ENCODE data around the gene SLAMF1.
A peak's percentile ranks its signal among the peaks of the same experiment; 100 is the strongest.
"Not testable (repeated sequence)": the region's sequence is repeated elsewhere in the genome, so short reads cannot be mapped to it uniquely, and the experiment has no call there.

The SLAMF1 gene, protein sequence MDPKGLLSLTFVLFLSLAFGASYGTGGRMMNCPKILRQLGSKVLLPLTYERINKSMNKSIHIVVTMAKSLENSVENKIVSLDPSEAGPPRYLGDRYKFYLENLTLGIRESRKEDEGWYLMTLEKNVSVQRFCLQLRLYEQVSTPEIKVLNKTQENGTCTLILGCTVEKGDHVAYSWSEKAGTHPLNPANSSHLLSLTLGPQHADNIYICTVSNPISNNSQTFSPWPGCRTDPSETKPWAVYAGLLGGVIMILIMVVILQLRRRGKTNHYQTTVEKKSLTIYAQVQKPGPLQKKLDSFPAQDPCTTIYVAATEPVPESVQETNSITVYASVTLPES

DNA sequence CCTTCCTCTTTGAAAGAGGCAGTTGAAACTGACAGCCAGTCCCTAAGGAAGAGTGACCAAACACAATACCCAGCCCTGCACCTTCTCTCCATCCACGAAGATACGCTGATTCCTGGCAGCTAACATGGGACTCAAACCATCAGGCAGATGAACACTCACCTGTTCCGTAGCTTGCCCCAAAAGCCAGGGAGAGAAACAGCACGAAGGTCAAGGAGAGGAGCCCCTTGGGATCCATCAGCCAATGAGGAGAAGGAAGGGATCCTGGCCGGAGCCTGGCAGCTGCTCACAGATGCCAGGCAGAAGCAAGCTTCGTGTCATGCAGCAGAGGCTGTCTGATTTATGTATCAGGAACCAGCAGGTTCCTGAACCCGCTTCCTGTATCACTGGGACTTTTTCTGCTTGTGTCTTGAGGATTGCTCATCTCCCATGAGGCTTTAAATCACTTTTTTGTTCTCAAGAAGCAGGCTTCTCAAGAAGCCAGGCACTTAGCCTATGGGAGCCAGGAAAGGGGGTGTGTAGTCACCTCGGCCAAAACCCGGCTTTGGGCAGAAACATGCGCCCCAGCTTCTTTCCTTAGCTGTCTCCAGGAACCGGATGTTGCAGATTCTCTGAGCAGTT is at the start of gene SLAMF1:
SLAMF1 (minus strand) TSS at position 334 of the 618 bp plus-strand sequence; CDS start at position 235, 99 bp downstream.
- DNase-seq (ENCODE audit: low read depth in 3 of 3) = peak in 1 of 3 experiments; percentile 64

DNA sequence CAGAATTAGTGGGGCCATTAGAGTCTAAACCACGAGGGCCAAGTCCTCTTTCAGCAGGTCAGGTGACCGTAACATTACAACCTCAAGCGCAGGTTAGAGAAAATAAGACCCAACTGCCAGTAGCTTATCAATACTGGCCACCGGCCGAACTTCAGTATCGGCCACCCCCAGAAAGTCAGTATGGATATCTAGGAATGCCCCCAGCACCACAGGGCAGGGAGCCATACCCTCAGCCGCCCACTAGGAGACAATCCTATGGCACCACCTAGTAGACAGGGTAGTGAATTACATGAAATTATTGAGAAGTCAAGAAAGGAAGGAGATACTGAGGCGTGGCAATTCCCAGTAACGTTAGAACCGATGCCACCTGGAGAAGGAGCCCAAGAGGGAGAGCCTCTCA is 45.5 kb upstream of the SLAMF1 start:
- DNase-seq (ENCODE audit: low read depth in 3 of 3) = not testable (repeated sequence)

DNA sequence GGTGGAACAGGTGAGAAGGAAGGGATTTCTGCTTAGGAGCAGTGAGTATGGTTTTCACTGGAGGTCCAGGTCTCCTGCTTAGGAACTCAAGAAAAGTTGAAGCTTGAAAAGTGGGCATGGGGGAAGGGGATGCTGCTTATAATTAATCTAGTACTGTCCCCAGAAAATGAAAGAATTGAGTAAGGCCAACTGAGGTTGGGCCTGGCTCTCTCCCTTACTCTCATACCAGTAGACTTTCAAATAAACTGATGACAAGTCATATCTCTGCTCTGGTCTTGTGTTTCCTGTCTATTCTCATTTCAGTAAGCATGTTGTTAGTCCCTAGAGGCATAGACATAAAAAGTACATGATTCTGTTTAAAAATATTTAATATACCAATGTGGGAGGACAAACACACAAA is 38.4 kb upstream of the SLAMF1 start:
- no peak for DNase-seq (ENCODE audit: low read depth in 3 of 3)

DNA sequence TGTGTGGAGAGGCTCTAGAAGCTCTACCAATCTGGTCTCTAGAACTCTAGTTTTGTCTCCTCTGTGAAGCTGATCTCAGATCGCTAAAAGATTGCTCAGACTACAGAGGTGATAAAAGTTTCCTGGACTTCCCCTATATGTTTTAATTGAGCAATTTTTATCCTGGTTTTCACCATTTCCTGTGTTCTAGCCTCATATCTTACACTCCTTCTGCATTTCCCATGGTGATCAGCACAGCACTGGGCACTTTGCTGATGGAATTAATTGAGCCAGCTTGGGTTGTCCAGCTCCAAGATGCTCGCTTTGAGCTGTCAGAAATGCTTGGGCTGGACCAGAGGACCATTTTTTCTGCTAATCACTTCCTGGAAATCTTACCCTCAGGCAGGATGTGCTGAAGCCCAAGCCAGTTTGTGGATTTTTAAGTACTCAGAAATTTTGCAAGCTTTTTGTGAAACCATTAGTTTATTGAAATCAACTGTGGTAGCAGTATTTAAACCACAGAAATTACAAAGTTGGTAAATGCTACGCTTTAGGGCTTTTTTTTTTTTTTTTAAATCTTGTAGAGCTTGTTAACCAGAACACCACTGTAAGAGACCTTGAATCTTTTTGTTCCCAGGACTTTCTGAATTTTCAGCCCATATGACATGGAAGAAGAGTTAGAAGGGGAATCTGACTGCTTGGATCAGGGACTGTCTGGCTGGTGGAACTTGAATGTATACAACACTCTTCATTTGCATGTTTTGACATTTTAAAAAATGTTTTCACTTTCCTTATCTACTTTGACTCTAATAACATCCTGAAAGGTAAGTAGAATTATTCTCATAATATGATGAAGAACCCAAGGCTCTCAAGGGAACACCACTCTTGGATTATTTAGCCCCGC is 36.4 kb upstream of the SLAMF1 start:
- DNase-seq (ENCODE audit: low read depth in 3 of 3) = no peak

DNA sequence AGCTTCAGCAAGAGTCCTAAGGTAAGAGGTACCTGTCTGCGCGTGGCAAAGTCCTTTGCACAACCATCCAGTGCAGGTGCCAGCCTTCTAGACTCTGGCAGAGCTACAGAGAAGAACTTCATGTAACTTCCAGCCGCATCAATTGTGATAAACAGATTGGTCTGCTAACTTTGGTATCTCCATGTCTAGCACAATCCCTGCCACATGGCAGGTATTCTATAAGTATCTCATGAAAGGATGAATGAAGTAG is 35.0 kb upstream of the SLAMF1 start:
- DNase-seq (ENCODE audit: low read depth in 3 of 3) = no peak

DNA sequence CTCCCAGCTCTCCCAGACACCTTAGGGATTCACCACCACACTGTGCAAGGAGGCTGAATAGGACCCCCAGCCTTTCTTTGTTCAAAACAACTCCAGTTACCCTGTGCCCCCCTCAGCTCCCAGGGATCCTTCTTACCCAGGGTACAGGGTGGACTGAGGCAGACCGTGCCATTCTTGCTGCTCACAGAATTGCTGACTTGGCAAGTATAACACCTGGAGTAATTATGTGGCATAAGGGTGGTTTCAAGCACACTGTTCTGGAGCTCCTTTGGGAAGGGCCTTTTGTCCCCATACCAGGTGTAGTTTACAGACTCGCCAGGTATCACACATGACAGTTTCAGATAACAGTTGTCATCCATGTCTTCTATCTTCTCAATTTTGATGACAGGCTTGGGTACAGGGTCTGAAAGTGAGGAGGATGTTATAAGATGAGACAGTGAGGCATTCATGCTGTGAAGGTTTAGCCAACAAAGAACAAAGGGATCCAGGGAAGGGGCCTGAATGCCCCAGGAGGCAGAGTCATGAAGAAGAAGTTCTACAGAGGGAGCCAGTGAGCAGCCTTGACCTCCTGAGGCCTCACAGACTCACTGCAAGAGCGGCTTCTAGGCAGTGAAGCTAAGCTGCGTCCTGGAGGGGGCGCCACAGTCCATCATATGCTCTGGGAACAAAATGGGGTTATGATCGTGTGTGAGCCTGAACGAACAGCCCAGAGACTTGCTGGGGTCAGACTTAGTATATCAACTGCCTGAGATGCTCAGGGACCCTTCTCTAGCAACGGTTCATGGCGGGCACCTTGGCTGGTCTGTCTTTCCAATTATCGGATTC is 34.4 kb upstream of the SLAMF1 start:
- DNase-seq (ENCODE audit: low read depth in 3 of 3) = peak; percentile 66 to 88 (median 77)

DNA sequence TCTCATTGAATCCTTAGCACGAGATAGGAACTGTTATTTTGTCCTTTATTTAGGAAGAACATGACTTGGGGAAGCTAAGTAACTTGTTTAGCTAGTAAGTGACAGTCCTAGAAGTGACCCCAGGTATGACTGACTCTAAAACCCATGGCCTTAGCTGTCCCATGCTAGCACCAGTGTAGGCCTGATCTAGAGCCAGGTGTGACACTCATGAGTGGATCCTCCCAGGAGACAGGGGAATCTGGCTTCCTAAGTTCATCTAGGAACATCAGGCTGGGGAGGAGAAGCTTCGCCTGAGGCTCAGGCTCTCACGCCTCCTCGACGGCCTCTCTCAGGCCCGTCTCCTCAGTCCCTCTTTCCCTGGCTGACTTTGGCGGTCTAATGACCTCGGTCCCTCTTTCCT is 33.6 kb upstream of the SLAMF1 start:
- DNase-seq (ENCODE audit: low read depth in 3 of 3) = no peak

DNA sequence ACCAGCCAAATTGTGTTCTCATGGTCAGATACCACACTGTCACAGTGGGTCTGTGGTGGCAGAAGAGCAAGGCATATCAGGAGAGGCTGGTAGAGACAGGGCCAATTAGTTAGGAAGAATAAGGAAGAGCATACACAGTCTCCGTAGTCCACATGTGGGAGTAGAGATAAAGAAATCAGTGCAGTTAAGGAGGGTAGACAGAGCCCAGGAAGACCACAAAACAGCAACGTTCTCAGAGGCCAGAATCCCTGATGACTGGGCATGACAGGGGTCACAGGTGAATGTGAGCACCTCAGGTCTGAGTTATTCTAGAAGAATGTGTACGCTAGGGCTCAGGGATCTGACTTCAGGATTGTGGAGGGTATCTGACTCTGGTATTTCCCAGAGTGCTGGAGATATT is 33.0 kb upstream of the SLAMF1 start:
- DNase-seq (ENCODE audit: low read depth in 3 of 3) = no peak

DNA sequence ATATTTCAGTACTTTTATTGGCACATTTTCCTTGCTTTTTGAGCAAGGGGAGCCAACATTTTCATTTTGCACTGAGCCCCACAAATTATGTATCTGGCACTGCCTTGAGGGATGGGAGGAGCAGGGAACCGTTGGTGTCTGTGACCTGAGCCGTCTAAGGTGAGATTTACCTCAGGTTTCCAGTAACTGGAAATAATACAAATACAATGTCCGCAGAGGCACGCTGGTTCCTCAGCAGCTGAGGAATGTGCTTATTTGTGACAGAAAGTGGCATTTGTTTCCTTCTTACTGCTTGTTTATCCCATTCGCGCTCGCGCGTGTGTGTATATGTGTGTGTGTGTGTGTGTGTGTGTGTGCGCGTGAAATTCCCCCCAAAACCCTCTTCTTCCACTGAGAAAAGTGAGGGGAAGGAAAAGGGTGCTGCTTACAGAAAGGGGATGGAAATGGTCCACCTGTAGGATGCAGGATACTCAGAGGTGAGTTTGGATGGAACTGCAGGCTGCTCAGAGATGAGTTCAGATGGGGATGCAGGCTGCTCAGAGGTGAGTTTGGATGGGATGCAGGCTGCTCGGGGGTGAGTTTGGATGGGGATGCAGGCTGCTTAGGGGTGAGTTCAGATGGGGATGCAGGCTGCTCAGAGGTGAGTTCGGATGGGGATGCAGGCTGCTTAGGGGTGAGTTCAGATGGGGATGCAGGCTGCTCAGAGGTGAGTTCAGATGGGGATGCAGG is 30.2 kb upstream of the SLAMF1 start:
- DNase-seq (ENCODE audit: low read depth in 3 of 3) = no peak

DNA sequence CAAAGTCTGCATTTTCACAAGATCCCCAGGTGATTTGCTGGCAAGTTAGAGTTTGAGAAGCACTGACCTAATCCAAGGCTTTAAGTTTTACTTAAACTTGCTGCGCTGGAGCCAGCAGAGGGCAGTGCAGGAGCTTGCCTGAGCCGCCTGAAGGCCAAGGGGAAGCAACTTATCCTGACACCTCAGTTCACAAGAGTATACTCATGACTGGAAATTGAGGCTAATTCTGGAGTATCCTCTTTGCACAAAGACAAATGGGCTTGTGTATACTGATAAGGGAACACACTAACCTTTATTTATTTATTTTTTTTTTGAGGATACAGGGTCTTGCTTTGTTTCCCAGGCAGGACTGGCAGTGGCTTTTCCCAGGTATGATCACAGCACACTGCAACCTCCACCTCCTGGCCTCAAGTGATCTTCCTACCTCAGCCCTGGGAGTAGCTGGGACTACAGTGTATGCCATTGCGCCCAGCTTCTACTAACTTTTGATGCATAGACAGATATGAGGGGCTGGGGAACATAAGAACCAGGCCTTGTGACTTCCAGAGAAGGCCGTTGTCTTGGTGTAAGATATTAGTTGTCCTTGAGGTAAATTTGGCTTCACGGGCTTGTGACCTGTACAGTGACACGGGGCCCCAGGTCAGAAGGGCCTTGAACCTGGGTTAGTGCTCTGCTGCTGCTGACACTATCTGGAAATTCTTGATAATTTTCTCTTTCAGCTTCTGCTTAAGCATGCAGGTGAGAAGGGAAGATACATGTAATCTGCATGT is 29.0 kb upstream of the SLAMF1 start:
- DNase-seq (ENCODE audit: low read depth in 3 of 3) = peak; percentile 46 to 78 (median 63)

DNA sequence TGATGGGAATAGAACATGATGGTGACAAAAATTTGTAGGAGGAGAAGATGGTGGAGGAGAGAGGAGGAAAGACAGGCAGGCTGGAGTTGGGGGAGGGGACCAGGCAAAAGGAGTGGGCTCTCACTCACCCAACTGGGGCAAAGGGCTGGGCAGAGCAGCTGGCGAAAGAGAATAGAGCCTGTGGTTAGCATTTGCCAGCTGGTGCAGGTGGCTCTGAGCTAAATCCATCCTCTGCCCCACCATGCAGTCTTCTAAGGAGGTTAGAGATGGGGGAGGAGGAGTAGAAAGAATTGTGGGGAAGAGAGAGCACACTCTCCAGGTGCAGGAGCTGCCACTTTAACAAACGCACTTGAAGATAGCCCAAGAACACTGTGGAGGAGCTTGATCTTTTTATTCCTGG is 27.6 kb upstream of the SLAMF1 start:
- no peak for DNase-seq (ENCODE audit: low read depth in 3 of 3)

DNA sequence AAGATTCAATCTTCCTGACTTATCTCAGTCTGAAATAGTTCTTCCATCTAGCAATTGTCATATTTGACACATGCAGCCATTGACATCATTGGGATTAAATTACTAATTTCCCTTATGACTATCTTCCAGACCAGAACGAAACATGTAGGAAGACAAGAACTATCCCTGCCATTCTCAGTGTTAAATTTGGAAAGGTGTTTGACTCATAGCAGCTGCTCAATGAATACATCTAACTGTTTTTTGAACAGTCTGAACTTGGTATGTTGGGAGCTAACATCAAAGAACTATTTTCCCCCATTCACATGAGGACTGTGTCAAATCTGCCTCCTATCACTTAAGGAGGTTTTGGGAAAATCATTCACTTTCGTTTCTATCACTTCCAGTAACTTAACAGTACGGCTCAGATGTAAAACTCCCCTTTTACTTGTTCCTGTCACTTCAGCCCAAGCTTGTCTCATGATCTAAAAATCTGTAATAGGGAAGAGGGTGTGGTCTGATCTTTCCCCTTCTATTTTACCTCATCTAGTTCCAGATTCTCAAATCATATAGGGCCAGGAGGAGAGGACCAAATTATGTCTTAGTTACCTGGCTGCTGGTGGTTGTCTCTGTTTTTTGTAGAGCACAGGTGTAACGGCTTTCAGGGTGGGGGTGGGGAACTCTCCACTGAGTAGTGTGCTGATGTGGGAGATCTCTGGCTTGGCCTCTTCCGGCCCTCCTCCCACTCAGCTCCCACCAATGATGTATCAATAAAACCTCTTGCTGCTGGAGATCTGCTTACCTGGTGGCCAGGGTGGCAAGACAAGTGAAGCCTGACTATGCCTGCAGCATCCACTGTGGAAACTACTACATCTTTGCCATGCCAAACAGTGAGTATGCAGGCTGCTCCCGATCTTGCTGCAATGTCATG is 26.2 kb upstream of the SLAMF1 start:
- peak in 1 of 3 experiments; percentile 38 for DNase-seq (ENCODE audit: low read depth in 3 of 3)

DNA sequence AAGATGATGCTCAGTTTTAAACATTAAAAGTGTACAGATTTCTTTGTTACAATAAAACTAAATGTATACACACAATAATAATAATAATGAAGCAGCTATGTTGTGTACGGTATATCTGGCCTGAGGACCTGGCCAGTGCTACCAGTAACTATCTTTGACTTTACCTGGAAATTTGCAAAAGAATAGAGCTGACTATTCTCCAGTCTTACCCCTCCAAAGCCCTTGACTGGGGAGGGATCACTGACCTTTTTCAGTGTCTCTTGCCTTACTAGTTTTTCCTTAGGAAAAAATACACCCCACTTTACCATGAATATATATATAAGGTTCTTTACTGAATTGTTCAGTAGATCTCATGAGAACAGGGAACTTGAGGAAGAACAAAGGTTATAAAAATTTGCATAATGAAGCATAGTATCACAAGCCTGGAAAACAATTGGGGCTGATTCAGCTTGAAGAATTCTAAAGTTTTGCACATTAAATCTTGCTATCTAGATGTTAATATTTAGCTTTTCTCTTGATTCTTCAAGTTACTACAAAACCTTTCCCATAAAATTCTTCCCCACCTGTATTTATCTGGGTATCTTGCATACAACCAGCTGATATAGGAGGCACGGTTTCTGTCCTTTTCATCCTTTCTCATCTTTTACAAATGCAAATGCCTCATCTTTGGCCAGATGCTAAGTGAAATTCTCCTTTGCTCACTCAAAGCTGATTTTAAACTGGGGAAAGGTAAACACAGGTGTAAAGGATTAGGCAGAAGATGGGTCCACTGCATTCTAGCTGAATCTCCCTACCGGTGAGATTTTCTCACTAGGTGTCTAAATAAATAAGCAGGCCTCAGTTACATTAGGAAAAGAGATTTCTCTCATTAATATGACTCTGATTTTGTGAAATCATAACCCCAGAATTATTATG is 25.0 kb upstream of the SLAMF1 start:
- DNase-seq (ENCODE audit: low read depth in 3 of 3) = no peak

DNA sequence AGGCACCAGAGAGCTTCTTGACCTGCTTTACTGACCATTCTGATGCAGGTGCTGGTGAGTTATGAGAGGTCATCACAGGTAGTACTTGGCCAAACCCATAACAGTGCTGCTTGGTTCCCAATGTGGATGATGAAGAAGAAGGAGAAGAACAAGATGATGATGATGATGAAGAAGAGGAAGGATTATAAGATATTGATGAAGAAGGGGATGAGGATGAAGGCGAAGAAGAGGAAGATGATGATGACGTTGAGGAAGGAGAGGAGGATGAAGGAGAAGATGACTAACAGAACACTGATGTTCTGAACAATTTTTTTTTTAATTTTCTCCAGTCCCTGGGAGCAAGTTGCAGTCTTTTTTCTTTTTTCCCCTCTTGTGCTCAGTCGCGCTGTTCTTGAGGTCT is 23.9 kb upstream of the SLAMF1 start:
- DNase-seq (ENCODE audit: low read depth in 3 of 3) = no peak

DNA sequence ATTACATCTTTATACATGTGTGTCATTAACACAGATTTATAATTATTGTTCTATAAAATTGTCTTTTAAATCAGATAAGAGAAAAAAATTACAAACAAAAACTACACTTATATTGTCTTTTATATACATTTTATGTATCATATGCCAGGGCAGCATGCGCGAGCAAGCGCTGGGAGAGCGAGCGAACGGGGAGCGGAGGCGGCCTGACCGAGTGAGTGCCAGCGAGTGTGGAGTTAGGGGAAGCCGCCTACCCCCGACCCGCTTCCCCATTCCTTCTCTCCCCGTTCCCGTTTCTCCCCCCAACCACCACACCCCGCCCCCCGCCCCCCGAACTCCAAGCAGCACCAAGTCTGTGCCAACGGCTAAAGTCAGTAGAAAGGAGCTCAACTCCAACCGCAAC is 23.0 kb upstream of the SLAMF1 start:
- no peak for DNase-seq (ENCODE audit: low read depth in 3 of 3)

DNA sequence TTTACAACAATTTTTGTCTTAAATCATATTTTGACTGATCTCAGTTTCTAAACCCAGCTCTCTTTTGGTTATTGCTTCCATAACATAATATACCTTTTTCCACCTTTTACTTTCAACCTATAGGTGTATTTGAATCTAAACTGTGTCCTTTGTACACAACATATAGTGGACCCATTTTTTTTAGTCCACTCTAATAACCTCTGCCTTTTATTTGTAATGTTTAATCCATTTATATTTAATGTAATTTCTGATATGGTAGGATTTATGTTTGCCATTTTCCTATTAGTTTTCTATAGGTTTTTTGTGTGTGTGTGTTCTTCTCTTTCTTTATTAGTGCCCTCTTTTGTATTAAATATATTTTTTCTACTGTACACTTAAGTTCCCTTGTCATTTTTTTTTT is 22.4 kb upstream of the SLAMF1 start:
- DNase-seq (ENCODE audit: low read depth in 3 of 3) = no peak

DNA sequence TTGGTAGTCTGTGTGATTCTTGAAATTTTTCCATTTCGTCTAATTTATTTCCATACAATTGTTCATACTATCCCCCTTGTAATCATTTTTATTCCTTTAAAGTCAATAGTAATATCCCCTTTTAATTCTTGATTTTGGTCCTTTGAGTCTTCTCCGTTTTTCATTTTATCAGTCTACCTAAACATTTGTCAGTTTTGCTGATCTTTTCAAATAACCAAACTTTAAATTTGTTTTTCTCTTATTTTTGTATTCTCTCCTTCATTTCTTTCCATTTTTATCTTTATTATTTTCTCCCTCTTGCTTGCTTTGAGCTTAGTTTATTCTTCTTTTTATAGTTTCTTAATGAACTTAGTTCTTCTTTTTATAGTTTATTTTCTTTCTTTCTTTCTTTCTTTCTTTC is 21.1 kb upstream of the SLAMF1 start:
- no peak for DNase-seq (ENCODE audit: low read depth in 3 of 3)

DNA sequence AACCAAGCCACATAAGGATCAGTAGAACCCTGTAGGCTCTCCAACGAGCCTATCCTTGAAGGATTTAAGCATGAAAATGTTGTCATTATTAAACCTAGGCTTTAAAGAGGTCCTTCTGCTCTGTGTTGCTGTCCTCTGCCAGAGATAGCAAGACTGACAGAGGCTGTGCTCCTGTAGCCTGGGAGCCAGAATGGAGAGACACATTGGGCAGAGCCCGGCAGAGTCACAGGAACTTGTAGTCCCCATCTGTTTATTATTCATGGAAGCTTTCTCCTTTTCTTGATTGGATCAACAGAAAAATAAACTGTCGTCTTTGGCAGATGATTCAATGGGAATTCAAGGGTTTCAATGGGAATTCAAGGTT is 19.2 kb upstream of the SLAMF1 start:
- no peak for DNase-seq (ENCODE audit: low read depth in 3 of 3)

All from stimulated activated CD4-positive, alpha-beta T cell treated with anti-CD3 and anti-CD28 coated beads, TNF-alpha, amount 100 ng/mL, for 24 hours (primary cell).